ENCODE measurements around the gene SLITRK2.

DNA sequence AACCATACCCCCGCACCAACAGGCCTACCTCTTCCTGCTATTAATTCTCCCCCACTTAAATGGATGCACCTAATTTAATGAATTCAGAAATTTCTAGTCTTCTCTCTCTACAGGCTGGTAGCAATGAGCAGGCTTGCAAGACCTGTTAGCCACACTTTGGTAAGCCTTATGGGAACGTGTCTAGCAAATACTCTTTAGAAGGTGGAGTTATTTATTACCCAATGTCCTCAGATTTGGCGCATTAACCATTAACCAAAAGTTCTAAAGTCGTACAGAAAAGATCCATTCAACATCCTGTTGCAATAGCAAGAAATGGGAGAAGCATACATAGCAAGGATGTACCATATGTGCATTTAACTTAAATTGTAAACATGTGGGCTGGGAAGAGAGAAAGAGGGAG lies 47.5 kb downstream of the SLITRK2 start:
- no peak for TF ChIP-seq NFRKB (IDR thresholded peaks at IDR 0.05)
- no peak for TF ChIP-seq CTBP1 (IDR thresholded peaks at IDR 0.05; ENCODE audit: borderline replicate concordance)
- no peak for TF ChIP-seq SUZ12 (IDR thresholded peaks at IDR 0.05)
- TF ChIP-seq FOXK2 (IDR thresholded peaks at IDR 0.05): no peak
- TF ChIP-seq L3MBTL2 (conservative IDR thresholded peaks at IDR 0.05): no peak
- TF ChIP-seq HDGF (IDR thresholded peaks at IDR 0.05; ENCODE audit: borderline replicate concordance): no peak
- TF ChIP-seq BHLHE40 (IDR thresholded peaks at IDR 0.05; ENCODE audit: borderline replicate concordance): no peak
- TF ChIP-seq LEF1 (IDR thresholded peaks at IDR 0.05; ENCODE audit: borderline replicate concordance): no peak
